PC-3 (cell line): ENCODE results near the gene RAB40C.

Experiments
- CTCF ChIP-seq: fragments of 300-600 bp; sonication (generic); conservative IDR thresholded peaks from 2 replicates; pipeline ENCODE4 v1.5.1; 2017; ENCODE audit warnings: antibody characterized with exemption, low read depth, mild to moderate bottlenecking, low read length
- EZH2phosphoT487 ChIP-seq: fragments of 300-600 bp; sonication (generic); IDR thresholded peaks from 2 replicates; pipeline ENCODE4 v1.6.1; 2018; ENCODE audit warnings: mild to moderate bottlenecking, antibody characterized with exemption, low read length, borderline replicate concordance

GRCh38 chr16:626787-627453 is 37.1 kb downstream of the RAB40C start:
- TF ChIP-seq CTCF (no peak), EZH2phosphoT487 (peak; percentile 74)
